ENCODE data around the gene BORCS6.
"Not testable (repeated sequence)": the region's sequence is repeated elsewhere in the genome, so short reads cannot be mapped to it uniquely, and the experiment has no call there.

The BORCS6 gene

DNA sequence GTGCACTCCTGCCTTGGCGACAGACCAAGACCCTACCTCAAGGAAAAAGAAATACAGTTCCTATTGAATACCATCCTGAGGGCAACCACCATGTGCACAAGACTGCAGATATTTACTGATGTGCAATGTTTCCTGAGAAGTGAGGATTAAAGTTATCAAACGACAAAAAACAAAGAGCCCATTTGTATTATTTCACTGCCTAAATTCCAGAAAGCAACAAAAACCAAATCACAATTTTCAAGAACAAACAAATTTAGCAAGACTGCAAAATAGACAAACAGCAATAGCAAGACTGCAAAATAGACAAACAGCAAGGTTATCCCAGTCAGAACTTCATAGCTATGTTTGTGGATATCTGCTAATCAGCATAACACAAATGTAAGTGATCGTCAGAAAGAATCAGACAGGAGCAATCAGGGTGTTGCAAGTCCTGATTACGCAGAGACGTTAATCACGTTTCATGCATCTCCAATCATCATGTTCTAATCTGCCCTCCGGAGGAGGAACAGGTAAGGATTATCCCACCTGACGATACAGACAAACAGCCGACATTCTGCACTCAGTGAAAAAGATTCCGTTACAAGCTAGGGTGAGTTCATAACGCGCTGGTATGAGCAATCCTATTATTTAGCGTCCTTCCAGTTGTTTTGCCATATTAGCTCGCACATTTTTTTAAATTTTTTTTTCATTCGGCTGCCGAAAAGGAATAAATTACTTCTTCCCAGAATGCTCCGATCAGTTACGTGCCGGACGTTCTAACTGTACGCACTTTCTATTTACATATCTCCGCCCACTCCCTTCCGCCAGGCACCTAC, 16.7 kb downstream of the BORCS6 start:
- peak; percentile 87 for DNase-seq (ENCODE audit: low read depth)

DNA sequence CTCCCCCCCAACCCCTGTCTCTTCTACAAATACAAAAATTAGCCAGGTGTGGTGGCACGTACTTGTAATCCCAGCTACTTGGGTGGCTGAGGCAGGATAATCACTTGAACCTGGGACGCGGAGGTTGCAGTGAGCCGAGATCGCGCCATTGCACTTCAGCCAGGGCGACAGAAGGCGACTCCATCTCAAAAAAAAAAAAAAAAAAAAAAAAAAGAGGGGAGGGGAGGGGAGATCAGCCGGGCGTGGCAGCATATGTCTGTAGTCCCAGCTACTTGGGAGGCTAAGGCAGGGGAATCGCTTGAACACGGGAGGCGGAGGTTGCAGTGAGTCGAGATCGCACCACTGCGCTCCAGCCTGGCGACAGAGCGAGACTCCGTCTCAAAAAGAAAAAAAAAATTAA, 19.8 kb downstream of the BORCS6 start:
- not testable (repeated sequence) for DNase-seq (ENCODE audit: low read depth)

DNA sequence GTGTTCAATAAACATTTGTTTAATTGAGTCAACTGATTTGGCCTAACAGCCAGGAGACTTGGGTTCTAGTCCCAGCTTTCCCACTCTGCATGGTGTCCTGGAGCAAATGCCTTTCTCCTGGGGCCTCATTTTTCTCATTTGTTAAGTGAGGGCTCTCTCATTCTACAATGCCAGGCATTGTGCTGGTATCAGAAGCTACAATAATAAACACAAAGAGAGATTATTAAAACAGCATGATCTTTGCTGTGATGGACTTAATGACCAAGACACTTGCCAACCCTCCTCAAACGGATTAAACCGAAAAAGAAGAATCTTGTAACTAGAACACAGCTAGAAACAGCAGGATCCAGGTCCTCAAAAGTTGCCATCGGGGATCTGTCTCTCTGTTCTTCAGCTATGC, 22.5 kb downstream of the BORCS6 start:
- DNase-seq (ENCODE audit: low read depth), result no peak

DNA sequence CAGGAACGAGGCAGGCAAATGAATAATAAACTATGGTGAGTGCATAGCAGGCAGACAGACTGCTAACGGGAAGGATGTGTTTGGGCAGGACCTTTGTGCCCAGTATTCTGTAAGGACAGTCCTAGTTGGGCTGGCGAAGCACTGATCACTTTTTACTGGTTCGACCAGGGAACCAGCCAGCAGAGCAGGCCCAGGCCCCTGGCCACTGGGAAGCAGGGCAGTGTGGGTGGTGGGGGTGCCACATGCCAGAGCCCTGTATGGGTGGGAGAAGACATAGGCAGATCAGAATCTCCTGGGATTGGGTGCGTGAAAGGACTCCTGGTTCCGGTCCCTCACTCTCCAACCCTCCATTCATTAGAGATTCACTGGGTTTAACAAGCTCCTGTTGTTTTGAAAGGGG, 23.2 kb downstream of the BORCS6 start:
- no peak for DNase-seq (ENCODE audit: low read depth)

DNA sequence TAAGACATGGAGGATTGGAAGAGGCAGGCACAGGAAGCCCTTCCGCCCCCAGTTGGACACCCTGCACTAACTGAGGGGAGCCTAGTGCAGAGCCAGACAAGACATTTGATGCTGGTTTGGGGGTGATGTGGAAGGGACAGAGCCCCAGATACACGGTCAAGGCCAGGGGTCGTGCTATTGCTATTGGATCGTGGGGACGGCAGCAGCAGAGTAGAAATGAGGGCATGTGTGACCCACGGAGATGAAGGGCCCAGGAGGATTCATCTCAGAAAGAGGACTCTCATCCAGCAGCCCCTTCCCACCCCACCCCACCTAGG, 25.2 kb downstream of the BORCS6 start:
- no peak for DNase-seq (ENCODE audit: low read depth)

DNA sequence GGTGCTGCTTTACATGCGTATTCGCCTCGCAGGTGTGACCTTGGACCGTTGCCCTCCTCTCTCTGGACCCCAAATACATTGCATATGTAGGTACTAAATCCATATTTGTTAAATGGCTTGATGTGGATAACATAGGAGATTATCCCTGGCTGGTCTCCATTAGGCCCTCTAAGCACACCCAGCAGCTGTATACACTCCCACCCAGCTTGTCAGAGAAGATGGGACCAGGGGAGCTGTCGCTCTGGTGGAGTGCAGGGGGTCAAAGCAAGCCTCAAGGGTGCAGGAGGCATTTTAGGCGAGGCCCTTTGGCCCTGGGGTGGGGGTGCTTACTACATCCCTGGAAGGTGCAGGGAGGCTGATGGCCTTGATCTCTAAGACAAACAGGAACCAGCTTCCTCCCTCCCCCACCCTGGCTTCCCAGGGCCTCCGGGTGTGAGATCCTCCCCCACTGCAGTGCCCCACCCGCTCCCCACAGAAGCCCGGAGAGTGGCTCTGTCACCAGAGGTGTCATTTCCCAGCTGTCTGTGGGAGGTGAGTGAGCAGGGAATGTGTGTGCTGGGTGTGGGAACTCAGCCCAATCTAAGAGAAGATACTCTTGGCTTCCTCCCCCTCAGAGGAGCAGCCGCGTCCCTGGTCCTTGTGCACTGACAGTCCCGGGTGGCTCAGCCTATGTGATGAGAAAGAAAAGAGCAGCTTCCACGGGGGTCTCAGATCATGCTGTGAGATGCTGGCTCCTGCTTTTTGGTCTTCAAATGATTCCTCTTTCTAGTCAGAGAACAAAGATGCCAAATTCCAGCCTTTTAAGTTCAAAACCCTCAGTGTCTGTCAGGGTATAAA, 25.8 kb downstream of the BORCS6 start:
- no peak for DNase-seq (ENCODE audit: low read depth)

DNA sequence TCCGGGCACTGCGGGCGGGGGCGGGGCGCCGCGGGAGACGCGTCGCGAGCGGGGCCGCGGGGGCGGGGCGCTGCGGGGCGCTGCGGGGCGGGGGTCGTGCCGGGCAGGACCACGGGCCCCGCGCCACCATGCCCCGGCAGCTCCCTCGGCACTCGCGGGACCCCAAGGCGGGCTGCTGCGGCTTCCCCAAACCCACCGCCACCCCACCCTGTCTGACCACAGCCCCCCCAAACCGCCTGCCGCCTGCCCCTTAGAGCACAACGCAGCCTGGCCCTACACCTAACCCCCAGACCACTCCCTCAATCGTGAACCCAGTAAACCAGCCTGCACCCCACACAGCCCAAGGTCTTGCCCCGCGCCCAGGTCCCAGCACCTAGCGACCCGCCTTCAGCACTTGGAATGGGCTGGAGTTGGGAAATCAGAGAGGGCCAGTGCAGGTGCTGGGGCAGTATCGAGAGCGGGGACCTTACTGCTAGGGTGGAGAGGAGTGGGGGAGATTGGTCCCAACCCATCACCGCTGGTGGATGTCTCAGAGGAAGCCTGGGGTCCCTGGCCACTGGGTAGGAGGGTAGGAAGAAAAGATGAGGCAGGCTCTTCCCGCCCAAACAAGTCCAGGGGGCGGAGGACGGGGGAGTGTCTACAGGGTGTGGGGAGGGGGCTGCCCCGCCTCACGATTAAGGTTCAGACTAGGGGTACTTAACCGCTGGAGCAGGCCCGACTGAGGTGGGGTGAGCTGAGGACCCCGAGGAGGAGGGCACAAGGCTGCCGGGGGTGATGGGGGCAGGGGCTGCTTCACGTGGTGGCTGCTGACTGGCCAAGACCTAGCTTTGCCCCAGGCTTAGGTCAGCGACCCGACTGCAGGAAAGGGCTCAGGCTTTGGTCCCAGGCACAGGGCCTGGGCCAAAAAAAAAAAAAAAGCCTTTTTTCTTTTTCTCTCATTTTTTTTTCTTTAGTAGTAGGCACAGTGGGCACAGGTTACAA, 26.7 kb downstream of the BORCS6 start:
- no peak for DNase-seq (ENCODE audit: low read depth)

DNA sequence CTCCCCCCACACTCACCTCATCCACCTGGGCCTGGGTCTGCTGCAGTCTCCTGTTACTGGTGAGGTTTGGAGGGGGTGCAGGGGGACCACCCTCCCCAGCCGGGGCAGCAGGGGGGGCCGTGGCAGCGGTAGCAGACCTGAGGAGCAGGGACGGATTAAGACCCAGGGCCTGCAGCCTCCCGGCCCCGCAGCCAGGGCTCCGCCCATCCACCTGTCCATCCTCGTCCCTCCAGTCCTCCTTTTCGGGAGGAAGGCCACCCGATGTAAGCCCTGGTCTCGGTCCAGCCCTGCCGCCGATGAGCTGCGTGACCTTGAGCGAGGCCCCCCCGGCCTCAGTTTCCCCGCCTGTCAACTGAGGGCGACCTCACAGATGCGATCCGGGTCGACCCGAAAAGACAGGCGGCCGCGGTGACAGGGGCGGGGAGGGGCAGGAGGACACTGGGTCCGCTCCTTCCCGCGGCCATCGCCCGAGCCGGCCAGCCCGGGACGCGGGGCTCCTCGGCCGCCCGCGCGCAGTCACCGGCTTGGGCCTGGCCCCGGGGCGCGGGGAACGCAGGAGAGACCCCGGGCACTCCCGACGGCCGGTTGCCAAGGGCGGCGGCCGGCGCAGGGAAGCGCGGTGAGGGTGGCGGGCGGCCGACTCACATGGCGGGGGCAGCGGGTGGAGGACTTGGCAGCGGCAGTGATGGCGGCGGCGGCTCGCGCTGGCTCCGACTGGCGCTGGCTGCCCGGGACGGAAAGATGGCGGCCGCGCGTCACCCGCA, 27.6 kb downstream of the BORCS6 start, which contains the start of gene VAMP2:
Gene VAMP2 (minus strand): TSS at position 716 of the 764 bp plus-strand sequence. CDS start 69 bp downstream, at position 647.
- DNase-seq (ENCODE audit: low read depth), result no peak

DNA sequence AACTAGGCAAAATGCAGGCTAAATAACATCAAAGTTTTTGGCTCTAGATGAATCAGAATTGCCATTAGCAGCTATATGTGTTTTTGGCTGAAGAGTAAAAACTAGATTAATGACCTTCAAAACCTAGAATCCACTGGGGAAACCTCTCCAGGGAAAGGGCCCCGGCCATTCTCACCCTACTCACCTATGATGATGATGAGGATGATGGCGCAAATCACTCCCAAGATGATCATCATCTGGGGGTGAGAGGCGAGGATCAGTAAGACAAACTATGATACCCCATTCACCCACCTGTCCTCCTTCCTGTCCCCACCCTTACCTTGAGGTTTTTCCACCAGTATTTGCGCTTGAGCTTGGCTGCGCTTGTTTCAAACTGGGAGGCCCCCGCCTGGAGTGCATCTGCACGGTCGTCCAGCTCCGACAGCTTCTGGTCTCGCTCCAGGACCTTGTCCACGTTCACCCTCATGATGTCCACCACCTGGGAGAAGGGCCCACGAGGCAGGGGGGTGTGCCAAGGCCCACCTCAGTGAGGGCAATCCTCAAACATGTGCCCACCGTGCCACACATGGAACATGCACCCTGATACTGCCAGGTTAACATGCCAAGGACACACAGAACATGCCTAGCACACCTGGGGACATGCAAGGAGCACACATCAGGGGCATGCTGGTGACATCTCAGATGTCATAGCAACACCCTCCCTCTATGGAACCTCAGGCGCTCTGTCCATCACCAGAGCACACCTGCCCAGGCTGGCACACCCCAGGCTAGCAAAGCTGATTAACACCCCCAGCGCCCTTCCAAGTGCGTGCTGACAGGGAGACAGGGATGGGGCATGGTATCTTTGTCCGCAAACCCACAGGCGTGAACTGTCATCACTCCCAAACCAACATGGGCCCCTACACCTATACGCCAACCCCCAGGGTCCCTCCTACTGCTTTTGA, 28.4 kb downstream of the BORCS6 start:
- DNase-seq (ENCODE audit: low read depth), result no peak

DNA sequence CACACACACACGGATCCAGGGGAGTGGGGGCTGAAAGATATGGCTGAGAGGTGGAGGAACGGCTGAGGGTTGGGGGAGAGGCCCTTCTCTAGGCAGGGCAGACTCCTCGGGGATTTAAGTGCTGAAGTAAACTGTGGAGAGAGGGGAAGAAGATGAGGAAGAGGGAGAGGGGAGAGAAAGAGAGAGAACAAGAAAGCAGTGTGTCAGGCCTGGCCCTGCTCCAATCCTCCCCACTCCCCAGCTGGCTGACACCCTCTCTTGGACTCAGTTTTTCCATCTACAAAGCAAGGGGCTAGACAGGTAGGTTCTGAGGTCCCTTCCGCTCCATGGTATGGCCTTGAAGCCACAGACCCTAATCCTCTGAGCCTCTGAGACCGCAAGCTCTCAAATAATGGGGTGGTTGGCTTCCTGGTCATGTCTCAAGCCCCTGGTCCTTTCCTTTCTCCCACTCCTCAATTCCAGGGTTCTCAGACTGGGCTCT, 29.2 kb downstream of the BORCS6 start:
- DNase-seq (ENCODE audit: low read depth), result no peak

DNA sequence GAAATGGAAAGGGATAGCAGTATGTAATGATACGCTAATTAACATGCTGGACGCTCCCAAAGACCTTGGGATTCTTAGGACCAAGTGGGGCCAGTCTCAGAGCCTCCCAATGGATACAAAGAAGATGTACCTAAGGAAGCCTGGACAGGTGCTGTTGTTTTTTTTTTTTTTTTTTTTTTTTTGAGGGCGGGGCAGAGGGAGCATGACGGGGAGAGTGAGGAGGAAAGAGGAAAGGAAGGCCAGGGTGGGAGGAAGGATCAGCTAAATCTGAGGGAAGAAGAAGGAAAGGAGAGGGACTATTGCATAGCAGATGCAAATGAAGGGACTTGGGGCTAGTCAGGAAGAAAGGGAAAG, 29.8 kb downstream of the BORCS6 start:
- DNase-seq (ENCODE audit: low read depth), result no peak

DNA sequence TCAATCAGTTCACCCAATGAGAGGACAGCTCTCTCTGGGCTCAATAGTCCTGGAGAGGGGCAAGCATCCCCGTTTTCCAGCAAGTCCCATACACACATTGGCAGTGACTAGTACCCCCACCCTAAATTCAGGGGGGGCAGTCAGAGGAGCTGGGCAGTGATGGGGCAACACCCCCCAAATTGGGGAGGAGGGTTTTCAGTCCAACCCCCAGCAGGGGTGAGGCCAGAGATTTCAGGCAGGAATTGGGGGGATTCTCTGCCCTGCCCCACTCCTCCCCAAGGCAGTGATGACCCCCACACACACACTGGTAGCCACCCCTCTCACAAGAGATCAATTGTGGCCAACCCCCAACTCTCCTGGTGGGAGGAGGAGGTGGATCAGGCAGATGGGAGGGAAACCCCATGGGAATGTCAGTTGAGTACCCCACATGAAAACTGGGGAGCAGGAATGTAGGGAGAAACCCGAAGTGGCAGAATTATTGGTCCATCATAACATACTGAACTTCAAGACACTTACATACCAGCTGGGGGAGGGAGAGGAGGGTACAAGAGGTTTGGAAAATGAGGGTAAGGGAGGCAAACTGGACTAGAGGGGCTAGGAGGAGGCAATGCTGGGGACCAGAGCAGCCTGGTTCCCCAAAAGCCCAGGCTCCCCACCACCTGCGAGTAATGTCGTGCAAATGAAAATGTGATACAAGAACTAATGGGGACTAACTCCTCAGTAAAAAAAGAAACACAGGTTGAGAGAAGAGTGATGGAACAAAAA, 30.3 kb downstream of the BORCS6 start:
- DNase-seq (ENCODE audit: low read depth), result no peak

DNA sequence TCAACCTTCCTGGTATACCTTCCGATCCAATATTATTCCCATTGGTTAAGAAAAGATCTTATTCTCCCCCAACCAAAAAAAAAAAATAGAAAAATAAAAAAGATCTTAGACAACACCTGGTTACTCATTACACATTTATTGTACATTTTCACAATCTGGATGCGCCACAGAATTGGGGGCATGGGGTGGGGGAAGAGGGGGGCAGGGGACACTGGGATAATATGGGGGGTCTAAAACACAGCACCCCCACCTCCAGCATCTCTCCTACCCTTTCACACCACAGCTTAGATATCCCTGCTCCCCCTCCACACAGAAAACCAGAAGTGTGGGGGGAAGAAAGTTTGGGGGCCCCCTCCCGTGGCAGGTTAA, 31.0 kb downstream of the BORCS6 start:
- DNase-seq (ENCODE audit: low read depth), result no peak

DNA sequence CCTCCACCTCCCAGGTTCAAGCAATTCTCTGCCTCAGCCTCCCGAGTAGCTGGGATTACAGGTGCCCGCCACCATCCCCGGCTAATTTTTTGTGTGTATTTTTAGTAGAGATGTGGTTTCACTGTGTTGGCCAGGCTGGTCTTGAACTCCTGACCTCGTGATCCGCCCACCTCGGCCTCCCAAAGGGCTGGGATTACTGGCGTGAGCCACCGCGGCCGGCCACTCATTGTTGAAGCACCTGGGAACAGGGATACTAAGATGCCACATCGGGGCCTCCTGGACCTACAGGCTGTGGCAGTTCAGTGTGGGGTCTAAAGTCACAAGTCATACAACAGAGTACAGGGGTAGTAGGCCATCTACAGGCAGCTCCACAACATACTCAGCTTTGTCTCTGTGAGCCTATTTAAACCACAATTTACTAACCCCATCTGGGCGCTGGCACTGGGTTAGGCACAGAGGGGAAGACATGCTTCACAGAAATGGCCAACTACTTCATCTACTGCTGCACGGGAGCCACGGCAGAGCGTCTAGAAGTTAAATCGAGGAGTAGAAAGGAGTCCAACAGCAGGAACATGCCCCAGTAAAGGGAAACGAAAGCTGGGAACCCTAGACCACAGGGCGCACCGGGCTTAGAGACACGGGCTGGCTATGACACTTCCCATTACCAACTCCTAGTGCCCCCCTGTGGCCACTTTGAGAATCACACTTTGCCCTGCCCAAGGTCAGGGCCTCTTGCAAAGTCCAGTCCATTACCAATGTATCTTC, 31.5 kb downstream of the BORCS6 start:
- peak; percentile 80 for DNase-seq (ENCODE audit: low read depth)

DNA sequence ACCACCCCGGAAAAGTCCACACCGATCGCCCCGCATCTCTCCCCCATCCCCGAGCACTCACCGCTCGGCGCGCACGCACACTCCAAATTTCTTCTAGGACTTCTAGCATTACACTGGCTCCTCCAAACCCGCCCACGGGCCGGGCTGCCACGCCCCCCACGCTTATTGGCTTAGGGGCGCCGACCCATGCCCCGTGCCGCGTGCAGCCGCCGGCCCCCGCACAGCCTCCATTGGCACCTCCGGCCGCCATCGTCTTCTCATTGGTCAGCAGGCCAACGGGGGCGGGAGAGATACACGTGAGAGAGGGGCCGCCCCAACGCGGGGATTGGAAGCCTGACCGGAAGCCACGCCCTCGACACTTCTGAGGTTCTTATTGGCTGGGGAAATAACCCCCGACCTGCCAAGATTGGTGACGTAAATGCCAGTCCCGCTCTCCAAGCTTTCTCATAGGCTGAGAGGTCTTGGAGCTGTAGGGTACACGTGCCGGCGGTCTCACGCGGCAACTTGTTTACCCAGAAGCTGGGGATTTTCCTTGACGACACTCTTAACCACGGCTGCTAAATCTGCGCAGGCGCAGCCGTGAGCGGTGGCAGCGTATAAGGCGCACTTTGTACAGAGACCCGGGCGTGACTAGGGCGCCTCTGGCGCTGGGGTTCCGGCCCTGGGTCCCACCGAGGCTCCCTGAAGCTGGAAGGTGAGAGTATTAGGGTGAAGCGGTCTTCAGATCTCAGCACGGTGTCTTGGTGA, 33.6 kb downstream of the BORCS6 start:
- DNase-seq (ENCODE audit: low read depth), result peak; percentile 100

DNA sequence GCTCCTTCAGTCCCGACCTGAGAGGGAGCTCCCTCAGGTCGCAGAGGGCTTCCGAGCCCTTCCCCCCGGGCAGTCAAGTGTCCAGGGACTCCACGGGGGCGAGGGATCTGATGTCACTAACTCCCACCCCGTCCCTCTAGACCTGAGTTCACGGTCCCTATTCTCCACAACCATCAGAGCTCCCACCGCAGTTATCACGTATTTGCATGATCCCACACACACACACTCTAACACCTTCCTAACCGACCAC, 34.1 kb downstream of the BORCS6 start:
- DNase-seq (ENCODE audit: low read depth), result no peak

DNA sequence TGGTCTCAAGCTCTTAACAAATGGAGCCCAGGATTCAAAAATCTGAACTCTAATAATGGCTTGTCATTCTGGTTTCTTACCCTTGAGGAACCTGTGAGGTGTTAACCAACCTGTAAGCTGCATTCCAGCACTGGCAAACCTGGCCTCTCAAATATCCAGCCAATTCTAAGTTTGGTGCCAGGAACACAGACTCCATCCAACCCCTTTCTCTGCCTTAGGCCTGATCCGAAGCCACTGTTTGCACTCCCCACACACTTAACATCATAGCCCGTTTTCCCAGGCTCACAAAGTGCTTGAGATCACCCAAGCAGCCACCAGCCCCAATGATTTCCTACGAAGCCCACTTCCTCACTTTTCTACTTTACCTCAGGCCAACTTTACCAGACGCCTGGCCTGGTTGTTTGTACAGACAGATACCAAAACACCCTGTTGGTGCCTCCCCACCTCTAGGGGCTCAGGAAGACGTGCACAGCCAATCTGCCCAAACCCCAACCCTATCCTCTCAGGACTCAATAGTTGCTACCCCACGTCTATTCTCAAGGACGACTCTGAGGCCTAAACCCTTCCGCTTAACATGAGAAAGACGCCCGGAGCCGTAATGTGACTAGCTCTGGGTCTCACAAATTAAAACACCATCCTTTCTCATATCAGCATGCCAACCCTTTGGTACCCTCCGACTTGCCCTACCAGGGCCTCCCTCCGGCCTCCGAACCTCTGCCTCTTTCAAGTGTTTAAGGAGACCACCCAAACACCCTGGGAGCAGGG, 34.6 kb downstream of the BORCS6 start:
- no peak for DNase-seq (ENCODE audit: low read depth)

Data from stromal cell of bone marrow (primary cell).